HG03025 (cell line): ENCODE results near the gene TBC1D10B.

Experiments
- ATAC-seq: cut with Tn5 transposase; IDR thresholded peaks from one replicate; pipeline ENCODE4 v1.9.1; 2021; ENCODE audit warnings: mild to moderate bottlenecking, moderate library complexity; ENCODE audit not compliant: unreplicated experiment, low FRiP score

Gene TBC1D10B

GRCh38 chr16:30370456-30371247, at the start of gene TBC1D10B:
TSS of gene TBC1D10B (minus strand) at chr16:30370494. CDS start at chr16:30370183, 311 bp downstream.
- ATAC-seq: peak; percentile 75

- no peak for ATAC-seq
These were observed 48.3 kb upstream of the TBC1D10B start for GRCh38 chr16:30418350-30419181.

GRCh38 chr16:30417529-30418349, 47.4 kb upstream of the TBC1D10B start:
- ATAC-seq: peak; percentile 83

- no peak for ATAC-seq
These were observed 46.6 kb upstream of the TBC1D10B start for GRCh38 chr16:30416624-30417528.

- ATAC-seq: no peak
These were observed 45.8 kb upstream of the TBC1D10B start for GRCh38 chr16:30416047-30416603.

- ATAC-seq: no peak
These were observed 43.9 kb upstream of the TBC1D10B start for GRCh38 chr16:30414159-30414558.

- ATAC-seq: no peak
These were observed 43.0 kb upstream of the TBC1D10B start for GRCh38 chr16:30413112-30413806.

GRCh38 chr16:30409125-30410060, 39.1 kb upstream of the TBC1D10B start:
- ATAC-seq: no peak

GRCh38 chr16:30407804-30408534, 37.7 kb upstream of the TBC1D10B start:
- no peak for ATAC-seq

- ATAC-seq: peak; percentile 70
These were observed 37.0 kb upstream of the TBC1D10B start, which contains the start of gene ZNF771 for GRCh38 chr16:30407102-30407803. TSS of gene ZNF771 (plus strand) at chr16:30407606. CDS start at chr16:30408054, 448 bp downstream.

GRCh38 chr16:30406795-30407101, 36.5 kb upstream of the TBC1D10B start:
- no peak for ATAC-seq

GRCh38 chr16:30401768-30402425, 31.6 kb upstream of the TBC1D10B start:
- ATAC-seq: no peak

GRCh38 chr16:30399435-30400186, 29.3 kb upstream of the TBC1D10B start:
- no peak for ATAC-seq

GRCh38 chr16:30398661-30399434, 28.6 kb upstream of the TBC1D10B start:
- no peak for ATAC-seq
